Left ventricle myocardium inferior (tissue), 1 donor: ENCODE measurements around the gene GRIN2A. TPM values are rescaled to one million over a fixed set of nuclear protein-coding genes. Genes with fewer than 3 reads are reported as not detected.

Source experiments
- DNase-seq: peaks from one replicate; pipeline ENCODE4 v3.0.0-alpha.2; 2020
- H3K27ac ChIP-seq: fragments of 200-600 bp; replicated peaks from 2 replicates; pipeline ENCODE4 v1.8.0; 2021
- H3K27me3 ChIP-seq: fragments of 200-600 bp; 2 replicates; pipeline ENCODE4 v1.8.0; 2021; ENCODE audit warnings: low read depth
- H3K36me3 ChIP-seq: fragments of 200-600 bp; 2 replicates; pipeline ENCODE4 v1.8.0; 2021
- H3K4me1 ChIP-seq: fragments of 200-600 bp; 2 replicates; pipeline ENCODE4 v1.8.0; 2021
- H3K4me3 ChIP-seq: fragments of 200-600 bp; 2 replicates; pipeline ENCODE4 v1.8.0; 2021; ENCODE audit warnings: mild to moderate bottlenecking, moderate library complexity
- H3K9me3 ChIP-seq: fragments of 200-600 bp; replicated peaks from 2 replicates; pipeline ENCODE4 v1.8.0; 2021
- intact Hi-C: fragments of 100-400 bp; cut with micrococcal nuclease; formaldehyde crosslinking; loops from one replicate; pipeline ENCODE4 v1.11.0; 2022
- total RNA-seq: library from RNA; stranded (reverse); fragmentation: NEBNext Ultra II Directional; extraction: Animal tissue kit (Norgen Biotek cat#: 25700); gene quantifications from one replicate; pipeline ENCODE4 v1.2.1, GENCODE V29; 2021
- TF ChIP-seq, protein P1 (sequence below): fragments of 200-600 bp; IDR thresholded peaks from 2 replicates; pipeline ENCODE4 v1.8.0; 2021; ENCODE audit warnings: antibody characterized with exemption, mild to moderate bottlenecking, borderline replicate concordance
- donor health status: DM: no; HTN: yes; CAD: no; lungs with severe emphysema.

The GRIN2A gene
- total RNA-seq, 1 donor from 2014 or later, result 2.4 TPM

DNA sequence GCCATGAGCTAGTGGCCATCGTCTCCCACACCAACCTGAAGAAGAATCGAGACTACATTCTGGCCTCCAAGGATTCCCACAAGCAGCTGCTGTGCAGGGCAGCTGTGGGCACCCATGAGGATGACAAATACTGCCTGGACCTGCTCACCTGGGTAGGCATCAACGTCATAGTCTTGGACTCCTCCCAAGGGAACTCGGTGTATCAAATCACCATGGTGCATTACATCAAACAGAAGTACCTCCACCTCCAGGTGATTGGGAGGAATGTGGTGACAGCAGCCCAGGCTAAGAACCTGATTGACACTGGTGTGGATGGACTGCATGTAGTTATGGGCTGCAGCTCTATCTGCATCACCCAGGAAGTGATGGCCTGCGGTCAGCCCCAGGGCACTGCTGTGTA lies 70.2 kb downstream of the GRIN2A start:
- H3K27me3 ChIP-seq, result peaks cover 5% of the 10 kb centered on the region
- no peaks in the 10 kb centered on the region for H3K4me1 ChIP-seq
- TF ChIP-seq, protein P1, sequence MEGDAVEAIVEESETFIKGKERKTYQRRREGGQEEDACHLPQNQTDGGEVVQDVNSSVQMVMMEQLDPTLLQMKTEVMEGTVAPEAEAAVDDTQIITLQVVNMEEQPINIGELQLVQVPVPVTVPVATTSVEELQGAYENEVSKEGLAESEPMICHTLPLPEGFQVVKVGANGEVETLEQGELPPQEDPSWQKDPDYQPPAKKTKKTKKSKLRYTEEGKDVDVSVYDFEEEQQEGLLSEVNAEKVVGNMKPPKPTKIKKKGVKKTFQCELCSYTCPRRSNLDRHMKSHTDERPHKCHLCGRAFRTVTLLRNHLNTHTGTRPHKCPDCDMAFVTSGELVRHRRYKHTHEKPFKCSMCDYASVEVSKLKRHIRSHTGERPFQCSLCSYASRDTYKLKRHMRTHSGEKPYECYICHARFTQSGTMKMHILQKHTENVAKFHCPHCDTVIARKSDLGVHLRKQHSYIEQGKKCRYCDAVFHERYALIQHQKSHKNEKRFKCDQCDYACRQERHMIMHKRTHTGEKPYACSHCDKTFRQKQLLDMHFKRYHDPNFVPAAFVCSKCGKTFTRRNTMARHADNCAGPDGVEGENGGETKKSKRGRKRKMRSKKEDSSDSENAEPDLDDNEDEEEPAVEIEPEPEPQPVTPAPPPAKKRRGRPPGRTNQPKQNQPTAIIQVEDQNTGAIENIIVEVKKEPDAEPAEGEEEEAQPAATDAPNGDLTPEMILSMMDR, result no peak
- no peaks in the 10 kb centered on the region for H3K9me3 ChIP-seq
- DNase-seq, result no peak
- no peaks in the 10 kb centered on the region for H3K36me3 ChIP-seq
- intact Hi-C loops, result no loop called here
- no peak overlapping the region for H3K4me3 ChIP-seq
- no peak overlapping the region for H3K27ac ChIP-seq

DNA sequence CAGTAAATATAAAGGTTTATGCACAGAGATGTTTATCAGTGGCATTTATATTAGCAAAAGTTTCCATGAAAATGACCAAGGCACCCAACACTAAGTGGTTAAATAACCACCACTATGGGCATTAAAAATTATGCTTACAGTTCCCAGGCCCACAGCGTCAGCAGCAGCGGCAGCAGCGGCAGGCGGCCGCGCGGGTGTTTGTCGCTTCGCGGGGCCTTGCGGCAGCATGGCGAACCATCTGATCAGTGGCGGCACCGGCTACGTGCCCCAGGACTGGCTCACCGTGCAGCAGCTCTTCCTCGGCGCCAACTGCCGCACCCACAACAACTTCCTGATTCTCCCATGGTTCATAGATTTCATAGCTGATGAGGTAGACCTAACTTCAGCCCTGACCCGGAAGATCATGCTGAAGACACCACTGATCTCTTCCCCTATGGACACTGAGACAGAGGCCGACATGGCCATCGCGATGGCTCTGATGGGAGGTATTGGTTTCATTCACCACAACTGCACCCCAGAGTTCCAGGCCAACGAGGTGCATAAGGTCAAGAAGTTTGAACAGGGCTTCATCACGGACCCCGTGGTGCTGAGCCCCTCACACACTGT lies 71.0 kb downstream of the GRIN2A start:
- no peaks in the 10 kb centered on the region for H3K27me3 ChIP-seq
- no peak overlapping the region for H3K27ac ChIP-seq
- H3K36me3 ChIP-seq, result no peaks in the 10 kb centered on the region
- H3K4me1 ChIP-seq, result no peaks in the 10 kb centered on the region
- TF ChIP-seq, protein P1, result no peak
- intact Hi-C loops, result no loop called here
- H3K9me3 ChIP-seq, result no peaks in the 10 kb centered on the region
- H3K4me3 ChIP-seq, result no peak overlapping the region
- no peak for DNase-seq

DNA sequence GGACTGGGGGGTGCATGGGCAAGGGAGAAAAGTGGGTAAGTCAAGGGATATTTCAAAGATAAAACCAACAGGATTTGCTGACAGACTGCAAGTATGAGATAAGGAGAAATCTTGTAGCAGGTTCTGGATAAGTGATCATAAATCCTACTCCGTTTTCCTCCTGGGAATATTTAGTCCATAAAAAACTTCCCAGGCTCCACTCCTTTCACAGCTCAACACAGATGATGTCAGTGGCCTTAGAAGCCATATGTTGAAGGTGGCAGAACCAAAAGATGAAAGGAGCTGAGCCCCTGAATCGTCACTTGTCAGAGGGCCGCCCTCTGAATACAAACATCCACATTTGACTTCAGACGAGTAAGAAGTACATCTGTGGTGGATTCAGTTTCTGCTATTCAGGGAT lies 71.7 kb downstream of the GRIN2A start:
- Histone ChIP-seq H3K9me3 (no peaks in the 10 kb centered on the region), H3K4me3 (no peak overlapping the region), H3K36me3 (no peaks in the 10 kb centered on the region), H3K4me1 (no peaks in the 10 kb centered on the region), H3K27me3 (no peaks in the 10 kb centered on the region), H3K27ac (no peak overlapping the region)
- no peak for DNase-seq
- TF ChIP-seq, protein P1, result no peak
- intact Hi-C loops, result no loop called here

DNA sequence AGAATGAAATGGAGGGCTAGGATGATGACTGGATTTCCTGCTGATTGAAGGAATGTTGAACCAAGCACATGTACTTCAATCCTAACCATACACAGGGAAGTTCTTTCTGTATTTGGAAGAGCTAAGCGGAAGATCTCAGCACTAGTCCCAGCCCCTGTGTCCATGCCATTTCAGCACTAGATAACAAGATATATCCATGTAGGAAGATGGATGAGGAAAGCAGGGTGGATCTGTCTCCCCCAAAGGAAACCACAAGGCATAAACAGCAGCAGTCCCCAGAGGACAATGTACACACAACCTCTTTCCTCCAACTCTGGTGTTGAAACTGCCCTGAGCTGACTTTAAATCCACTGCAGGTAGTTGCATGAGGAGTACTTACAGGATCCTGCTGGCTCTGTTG lies 75.1 kb downstream of the GRIN2A start:
- Histone ChIP-seq H3K9me3 (no peaks in the 10 kb centered on the region), H3K4me1 (no peaks in the 10 kb centered on the region), H3K4me3 (no peak overlapping the region), H3K36me3 (no peaks in the 10 kb centered on the region), H3K27me3 (peaks cover 22% of the 10 kb centered on the region), H3K27ac (no peak overlapping the region)
- no peak for DNase-seq
- intact Hi-C loops, result no loop called here
- TF ChIP-seq, protein P1, result no peak

DNA sequence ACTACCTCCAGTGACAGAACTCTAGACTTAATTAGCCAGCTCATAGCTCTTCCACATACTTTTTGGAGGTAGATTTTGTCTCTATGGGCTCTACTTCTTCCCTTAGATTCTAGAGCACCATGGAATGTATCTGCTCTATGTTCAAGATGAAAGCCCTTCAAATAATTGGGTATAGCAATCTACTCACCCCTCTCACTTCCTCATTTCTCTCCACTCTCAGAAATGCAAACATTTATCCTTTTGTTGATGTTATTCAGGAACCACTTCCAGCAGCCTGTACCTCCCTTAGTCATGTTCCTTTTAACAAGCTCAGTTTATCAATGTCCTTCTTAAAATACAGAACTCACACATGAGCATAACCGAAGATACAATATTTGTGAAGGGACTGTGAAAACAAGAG lies 78.5 kb downstream of the GRIN2A start:
- DNase-seq, result no peak
- intact Hi-C loops, result no loop called here
- Histone ChIP-seq H3K4me1 (no peaks in the 10 kb centered on the region), H3K27me3 (peaks cover 22% of the 10 kb centered on the region), H3K4me3 (no peak overlapping the region), H3K27ac (no peak overlapping the region), H3K9me3 (no peaks in the 10 kb centered on the region), H3K36me3 (no peaks in the 10 kb centered on the region)
- TF ChIP-seq, protein P1, result no peak
